ENCODE measurements around the gene ATF7IP. TPM values are rescaled to one million over a fixed set of nuclear protein-coding genes. Genes with fewer than 3 reads are reported as not detected.

The ATF7IP gene
- total RNA-seq, 1 experiment from 2014 or later = 172 TPM

DNA sequence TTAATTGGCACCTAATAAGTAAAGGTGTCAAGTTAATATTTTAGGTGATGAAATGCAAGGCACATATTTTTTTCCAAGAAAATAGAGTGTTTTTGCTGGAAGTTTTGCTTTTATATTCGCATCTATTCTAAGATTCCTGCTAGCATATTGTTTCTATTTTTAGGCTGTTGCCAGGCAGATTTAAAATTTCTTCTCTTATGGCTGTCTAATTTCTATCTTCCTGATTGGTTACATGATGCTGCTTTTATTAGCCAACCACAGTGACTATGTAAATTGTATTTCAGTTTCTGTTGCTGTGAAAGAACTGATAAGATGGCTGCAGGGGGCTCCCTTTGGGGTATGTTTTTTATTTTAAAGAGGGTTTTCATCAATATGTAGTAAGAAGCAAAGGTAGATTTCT is 42.7 kb downstream of the ATF7IP start:
- H3K56ac ChIP-seq (ENCODE audit: insufficient read length, low read depth, low read length) = no peak overlapping the region
- no peaks in the 10 kb centered on the region for H3K9me3 ChIP-seq (ENCODE audit: control insufficient read depth, low read depth, low read length)
- H2BK120ac ChIP-seq (ENCODE audit: low read depth, low read length, poor library complexity, severe bottlenecking) = no peak overlapping the region
- no peak overlapping the region for H3K27ac Mint-ChIP-seq
- no peaks in the 10 kb centered on the region for H3K23me2 ChIP-seq (ENCODE audit: insufficient read length, low read depth, low read length, poor library complexity, severe bottlenecking)
- no peak overlapping the region for H3K4me2 ChIP-seq (ENCODE audit: insufficient read depth, insufficient read length, low read length)
- no peaks in the 10 kb centered on the region; the same call in 1 of the 2 replicates for H3K4me1 ChIP-seq (ENCODE audit: insufficient read depth, low read length)
- H3K79me2 ChIP-seq (ENCODE audit: insufficient read depth, low read length) = peaks cover 40% of the 10 kb centered on the region; the same call in 1 of the 2 replicates
- H2AK5ac ChIP-seq (ENCODE audit: insufficient read length, low read length) = no peak overlapping the region
- no peak for DNase-seq
- no peak overlapping the region for H3K14ac ChIP-seq (ENCODE audit: insufficient read depth, low read length)
- H3T11ph ChIP-seq (ENCODE audit: low read length) = no peak overlapping the region
- no peak overlapping the region for H3K18ac ChIP-seq (ENCODE audit: insufficient read length, low read depth, low read length)
- no peaks in the 10 kb centered on the region for H3K27me3 ChIP-seq (ENCODE audit: insufficient read depth, low read length)
- H2BK12ac ChIP-seq (ENCODE audit: insufficient read length, low read depth, low read length) = no peak overlapping the region
- no peak overlapping the region for H2BK20ac ChIP-seq (ENCODE audit: low read depth, low read length, poor library complexity, severe bottlenecking)
- no peak overlapping the region for H2BK15ac ChIP-seq (ENCODE audit: low read depth, low read length)
- no peak overlapping the region for H3K27ac ChIP-seq (ENCODE audit: insufficient read length, low read depth, low read length)
- H4K91ac ChIP-seq (ENCODE audit: insufficient read length, low read depth, low read length) = no peak overlapping the region
- H3K23ac ChIP-seq (ENCODE audit: insufficient read length, low read depth, low read length) = no peak overlapping the region
- no peak overlapping the region for H4K8ac ChIP-seq (replicated peaks; ENCODE audit: insufficient read length, low read depth, low read length)
- no peak overlapping the region for H2BK5ac ChIP-seq (ENCODE audit: insufficient read length, low read length)
- no peak overlapping the region for H3K9ac ChIP-seq (ENCODE audit: extremely low read depth, insufficient read length, low read length)
- H3K4ac ChIP-seq (ENCODE audit: low read depth, low read length) = no peak overlapping the region
- H4K5ac ChIP-seq (ENCODE audit: insufficient read length, low read depth, low read length) = no peak overlapping the region
- H3K36me3 Mint-ChIP-seq (ENCODE audit: insufficient read depth in 1 of 3, low read depth in 3 of 3) = peaks cover 3 to 5% (median 4%) of the 10 kb centered on the region in 3 experiments; a peak in 5 of 7 replicates
- peaks cover 0 to 3% of the 10 kb centered on the region in 2 experiments; a peak in 2 of 5 replicates for H3K9me3 Mint-ChIP-seq
- TF ChIP-seq, protein P1, sequence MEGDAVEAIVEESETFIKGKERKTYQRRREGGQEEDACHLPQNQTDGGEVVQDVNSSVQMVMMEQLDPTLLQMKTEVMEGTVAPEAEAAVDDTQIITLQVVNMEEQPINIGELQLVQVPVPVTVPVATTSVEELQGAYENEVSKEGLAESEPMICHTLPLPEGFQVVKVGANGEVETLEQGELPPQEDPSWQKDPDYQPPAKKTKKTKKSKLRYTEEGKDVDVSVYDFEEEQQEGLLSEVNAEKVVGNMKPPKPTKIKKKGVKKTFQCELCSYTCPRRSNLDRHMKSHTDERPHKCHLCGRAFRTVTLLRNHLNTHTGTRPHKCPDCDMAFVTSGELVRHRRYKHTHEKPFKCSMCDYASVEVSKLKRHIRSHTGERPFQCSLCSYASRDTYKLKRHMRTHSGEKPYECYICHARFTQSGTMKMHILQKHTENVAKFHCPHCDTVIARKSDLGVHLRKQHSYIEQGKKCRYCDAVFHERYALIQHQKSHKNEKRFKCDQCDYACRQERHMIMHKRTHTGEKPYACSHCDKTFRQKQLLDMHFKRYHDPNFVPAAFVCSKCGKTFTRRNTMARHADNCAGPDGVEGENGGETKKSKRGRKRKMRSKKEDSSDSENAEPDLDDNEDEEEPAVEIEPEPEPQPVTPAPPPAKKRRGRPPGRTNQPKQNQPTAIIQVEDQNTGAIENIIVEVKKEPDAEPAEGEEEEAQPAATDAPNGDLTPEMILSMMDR (conservative IDR thresholded peaks at IDR 0.05) = no peak
- peaks cover 23 to 33% of the 10 kb centered on the region in 2 experiments for H3K4me1 Mint-ChIP-seq
- no peaks in the 10 kb centered on the region for H3K27me3 Mint-ChIP-seq (ENCODE audit: low read depth)
- no CpG with 5 or more reads among the region's 1 CpG for WGBS (ENCODE audit: extremely low coverage, insufficient read length, low lambda C conversion rate)
- no peaks in the 10 kb centered on the region for H3K79me1 ChIP-seq (ENCODE audit: insufficient read depth, low read depth, low read length, poor library complexity, severe bottlenecking)
- H3K4me3 Mint-ChIP-seq = no peak overlapping the region
- H2AFZ ChIP-seq (ENCODE audit: low read length) = no peak overlapping the region
- H4K20me1 ChIP-seq (ENCODE audit: control insufficient read depth, insufficient read depth, insufficient read length) = no peaks in the 10 kb centered on the region
